SK-N-DZ (cell line): ENCODE data around the gene TNFRSF14.

ENCODE experiments used
- DNase-seq: peaks from one replicate; pipeline ENCODE4 v3.0.0-alpha.2; 2015; ENCODE audit warnings: low spot score

TNFRSF14 gene

GRCh38 chr1:2611621-2612437 lies 55.7 kb downstream of the TNFRSF14 start:
- DNase-seq = no peak

- DNase-seq = no peak
Observed at GRCh38 chr1:2612591-2613365, 56.6 kb downstream of the TNFRSF14 start.
